Measurements from ENCODE around the gene PNPLA7.
"Not testable (repeated sequence)": the region's sequence is repeated elsewhere in the genome, so short reads cannot be mapped to it uniquely, and the experiment has no call there.

The PNPLA7 gene

DNA sequence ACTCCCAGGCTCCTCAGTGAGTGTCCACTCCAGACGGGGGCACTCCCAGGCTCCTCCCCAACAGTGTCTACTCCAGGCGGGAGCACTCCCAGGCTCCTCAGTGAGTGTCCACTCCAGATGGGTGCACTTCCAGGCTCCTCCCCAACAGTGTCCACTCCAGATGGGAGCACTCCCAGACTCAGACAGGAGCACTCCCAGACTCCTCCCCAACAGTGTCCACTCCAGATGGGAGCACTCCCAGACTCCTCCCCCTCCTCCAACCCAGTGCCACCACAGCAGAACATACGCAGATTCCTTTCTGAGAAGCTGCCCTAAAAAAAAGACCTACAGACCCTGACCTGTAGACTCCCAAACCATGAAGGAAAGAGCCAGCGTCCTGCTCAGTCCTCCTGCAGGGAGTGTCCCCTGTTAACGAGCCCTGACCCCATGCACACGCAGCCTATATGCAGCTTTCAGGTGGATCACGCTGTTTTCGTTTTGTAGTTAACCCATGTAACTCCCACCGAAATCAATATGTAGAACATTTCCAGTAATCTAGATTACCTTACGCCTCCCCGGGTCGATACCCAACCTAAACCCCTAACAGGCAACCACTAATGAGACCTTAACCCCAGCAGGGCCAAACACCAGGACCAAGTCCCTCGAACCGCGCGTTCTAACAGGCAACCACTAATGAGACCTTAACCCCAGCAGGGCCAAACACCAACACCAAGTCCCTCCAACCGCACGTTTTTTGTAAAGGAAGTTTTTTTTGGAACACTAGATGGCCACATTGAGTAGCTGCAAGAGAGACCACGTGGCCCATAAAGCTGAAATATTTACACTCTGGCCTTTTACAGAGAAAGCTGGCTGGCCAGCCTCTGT, 15.7 kb downstream of the PNPLA7 start:
- H3K79me2 ChIP-seq (ENCODE audit: insufficient read depth, low read length): no peaks in the 10 kb centered on the region
- no peak for DNase-seq
- no peak overlapping the region for H3K27ac ChIP-seq (ENCODE audit: low read length)
- H3K36me3 ChIP-seq (ENCODE audit: insufficient read depth, low read length): no peaks in the 10 kb centered on the region
- no peak overlapping the region for H2AFZ ChIP-seq (ENCODE audit: low read depth, low read length)
- H3K9me3 ChIP-seq (ENCODE audit: insufficient read depth, low read length, severe bottlenecking): no peaks in the 10 kb centered on the region
- no peak for TF ChIP-seq EZH2 (IDR thresholded peaks at IDR 0.05; ENCODE audit: borderline replicate concordance, low read depth, low read length, severe bottlenecking)
- TF ChIP-seq, protein P1, sequence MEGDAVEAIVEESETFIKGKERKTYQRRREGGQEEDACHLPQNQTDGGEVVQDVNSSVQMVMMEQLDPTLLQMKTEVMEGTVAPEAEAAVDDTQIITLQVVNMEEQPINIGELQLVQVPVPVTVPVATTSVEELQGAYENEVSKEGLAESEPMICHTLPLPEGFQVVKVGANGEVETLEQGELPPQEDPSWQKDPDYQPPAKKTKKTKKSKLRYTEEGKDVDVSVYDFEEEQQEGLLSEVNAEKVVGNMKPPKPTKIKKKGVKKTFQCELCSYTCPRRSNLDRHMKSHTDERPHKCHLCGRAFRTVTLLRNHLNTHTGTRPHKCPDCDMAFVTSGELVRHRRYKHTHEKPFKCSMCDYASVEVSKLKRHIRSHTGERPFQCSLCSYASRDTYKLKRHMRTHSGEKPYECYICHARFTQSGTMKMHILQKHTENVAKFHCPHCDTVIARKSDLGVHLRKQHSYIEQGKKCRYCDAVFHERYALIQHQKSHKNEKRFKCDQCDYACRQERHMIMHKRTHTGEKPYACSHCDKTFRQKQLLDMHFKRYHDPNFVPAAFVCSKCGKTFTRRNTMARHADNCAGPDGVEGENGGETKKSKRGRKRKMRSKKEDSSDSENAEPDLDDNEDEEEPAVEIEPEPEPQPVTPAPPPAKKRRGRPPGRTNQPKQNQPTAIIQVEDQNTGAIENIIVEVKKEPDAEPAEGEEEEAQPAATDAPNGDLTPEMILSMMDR (IDR thresholded peaks at IDR 0.05; ENCODE audit: borderline replicate concordance, extremely low read depth, low read length, poor library complexity, severe bottlenecking): peak; percentile 22
- H3K4me3 ChIP-seq (ENCODE audit: low read depth in 1 of 2, low read length in 2 of 2): no peak overlapping the region
- peaks cover 12% of the 10 kb centered on the region for H3K4me1 ChIP-seq (ENCODE audit: insufficient read depth, low read length)
- 0 out of 3 replicates have a peak, but pooled peaks have one; percentile 31 for ATAC-seq (ENCODE audit: insufficient read depth, low read depth)
- no peaks in the 10 kb centered on the region for H3K27me3 ChIP-seq (ENCODE audit: insufficient read depth, low read length, poor library complexity)
- H3K4me2 ChIP-seq (ENCODE audit: insufficient read depth, low read length): no peak overlapping the region
- H4K20me1 ChIP-seq (ENCODE audit: insufficient read depth, low read length): peaks cover 6% of the 10 kb centered on the region
- H3K9ac ChIP-seq (ENCODE audit: low read depth, low read length): no peak overlapping the region

DNA sequence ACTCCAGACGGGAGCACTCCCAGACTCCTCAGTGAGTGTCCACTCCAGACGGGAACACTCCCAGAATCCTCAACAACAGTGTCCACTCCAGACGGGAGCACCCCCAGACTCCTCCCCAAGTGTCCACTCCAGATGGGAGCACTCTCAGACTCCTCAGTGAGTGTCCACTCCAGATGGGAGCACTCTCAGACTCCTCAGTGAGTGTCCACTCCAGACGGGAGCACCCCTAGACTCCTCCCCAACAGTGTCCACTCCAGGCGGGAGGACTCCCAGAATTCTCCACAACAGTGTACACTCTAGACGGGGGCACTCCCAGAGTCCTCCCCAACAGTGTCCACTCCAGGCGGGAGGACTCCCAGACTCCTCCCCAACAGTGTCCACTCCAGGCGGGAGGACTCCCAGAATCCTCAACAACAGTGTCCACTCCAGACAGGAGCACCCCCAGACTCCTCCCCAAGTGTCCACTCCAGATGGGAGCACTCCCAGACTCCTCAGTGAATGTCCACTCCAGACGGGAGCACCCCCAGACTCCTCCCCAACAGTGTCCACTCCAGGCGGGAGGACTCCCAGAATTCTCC, 17.2 kb downstream of the PNPLA7 start:
- H3K4me2 ChIP-seq (ENCODE audit: insufficient read depth, low read length); H3K4me3 ChIP-seq (ENCODE audit: low read depth in 1 of 2, low read length in 2 of 2); H3K9me3 ChIP-seq (ENCODE audit: insufficient read depth, low read length, severe bottlenecking); H3K27me3 ChIP-seq (ENCODE audit: insufficient read depth, low read length, poor library complexity); H3K36me3 ChIP-seq (ENCODE audit: insufficient read depth, low read length); H3K79me2 ChIP-seq (ENCODE audit: insufficient read depth, low read length); H2AFZ ChIP-seq (ENCODE audit: low read depth, low read length); H3K27ac ChIP-seq (ENCODE audit: low read length); ATAC-seq (ENCODE audit: insufficient read depth, low read depth); H3K9ac ChIP-seq (ENCODE audit: low read depth, low read length); H4K20me1 ChIP-seq (ENCODE audit: insufficient read depth, low read length); DNase-seq: not testable (repeated sequence)
- peaks cover 12% of the 10 kb centered on the region for H3K4me1 ChIP-seq (ENCODE audit: insufficient read depth, low read length)

DNA sequence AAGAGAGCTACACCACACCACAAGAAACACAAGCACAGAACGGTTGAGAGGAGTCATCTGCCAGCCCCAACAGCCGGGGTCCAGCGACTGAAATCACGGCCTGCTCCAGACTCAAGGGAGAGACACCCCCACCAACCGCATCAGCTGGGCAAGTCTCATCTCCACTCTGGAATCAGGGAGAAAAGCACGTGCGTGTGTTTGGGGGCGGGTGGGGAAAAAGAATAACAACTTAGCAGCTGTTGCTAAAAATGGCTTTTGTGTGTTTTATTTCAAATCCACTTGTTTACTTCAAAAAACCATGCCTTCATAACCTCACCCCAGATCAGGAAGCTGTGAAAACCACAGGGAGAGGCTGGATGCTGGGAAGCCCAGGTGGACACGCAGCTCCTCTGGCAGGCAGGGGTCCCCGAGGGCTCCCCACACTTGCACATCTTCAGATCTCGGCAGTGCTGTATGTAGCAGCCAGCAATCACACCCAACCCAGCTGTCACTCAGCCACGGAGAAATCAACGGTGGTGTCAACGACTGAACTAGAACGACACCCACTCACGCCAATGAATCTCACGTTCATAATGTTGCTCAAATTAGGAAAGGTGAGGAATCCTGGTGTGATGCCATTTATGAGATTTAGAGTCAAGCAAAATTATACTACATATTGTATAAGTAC, 19.0 kb downstream of the PNPLA7 start:
- H4K20me1 ChIP-seq (ENCODE audit: insufficient read depth, low read length): peaks cover 6% of the 10 kb centered on the region
- H2AFZ ChIP-seq (ENCODE audit: low read depth, low read length): no peak overlapping the region
- H3K27ac ChIP-seq (ENCODE audit: low read length): no peak overlapping the region
- H3K4me2 ChIP-seq (ENCODE audit: insufficient read depth, low read length): no peak overlapping the region
- no peak overlapping the region for H3K4me3 ChIP-seq (ENCODE audit: low read depth in 1 of 2, low read length in 2 of 2)
- DNase-seq (no peak), ATAC-seq (ENCODE audit: insufficient read depth, low read depth) (no peak)
- no peaks in the 10 kb centered on the region for H3K27me3 ChIP-seq (ENCODE audit: insufficient read depth, low read length, poor library complexity)
- peaks cover 2% of the 10 kb centered on the region for H3K4me1 ChIP-seq (ENCODE audit: insufficient read depth, low read length)
- H3K9me3 ChIP-seq (ENCODE audit: insufficient read depth, low read length, severe bottlenecking): no peaks in the 10 kb centered on the region
- no peaks in the 10 kb centered on the region for H3K36me3 ChIP-seq (ENCODE audit: insufficient read depth, low read length)
- TF ChIP-seq, protein P1 (IDR thresholded peaks at IDR 0.05; ENCODE audit: borderline replicate concordance, extremely low read depth, low read length, poor library complexity, severe bottlenecking): no peak
- no peak for TF ChIP-seq EZH2 (IDR thresholded peaks at IDR 0.05; ENCODE audit: borderline replicate concordance, low read depth, low read length, severe bottlenecking)
- H3K9ac ChIP-seq (ENCODE audit: low read depth, low read length): no peak overlapping the region
- H3K79me2 ChIP-seq (ENCODE audit: insufficient read depth, low read length): no peaks in the 10 kb centered on the region

DNA sequence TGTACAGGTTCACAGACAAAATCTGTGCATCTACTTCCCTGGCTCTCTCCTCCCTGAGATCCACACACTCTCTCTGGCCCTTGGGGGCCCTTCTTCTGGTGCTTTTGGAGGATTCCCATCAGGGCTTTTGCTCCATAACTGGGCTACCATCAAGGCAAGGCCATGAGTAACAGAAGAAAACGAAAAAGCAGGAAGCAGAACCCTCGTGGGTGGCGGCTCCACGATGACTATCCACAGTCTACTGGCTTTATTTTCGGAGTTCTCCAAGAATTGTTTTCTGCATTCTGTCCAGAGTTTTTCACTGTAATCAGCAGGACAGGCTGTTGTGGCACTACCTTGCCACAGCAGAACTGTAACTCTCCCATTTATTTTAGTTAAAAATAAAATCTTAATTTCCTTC, 19.9 kb downstream of the PNPLA7 start:
- no peaks in the 10 kb centered on the region for H3K9me3 ChIP-seq (ENCODE audit: insufficient read depth, low read length, severe bottlenecking)
- H2AFZ ChIP-seq (ENCODE audit: low read depth, low read length): no peak overlapping the region
- TF ChIP-seq EZH2 (IDR thresholded peaks at IDR 0.05; ENCODE audit: borderline replicate concordance, low read depth, low read length, severe bottlenecking): no peak
- TF ChIP-seq, protein P1 (IDR thresholded peaks at IDR 0.05; ENCODE audit: borderline replicate concordance, extremely low read depth, low read length, poor library complexity, severe bottlenecking): no peak
- H3K27me3 ChIP-seq (ENCODE audit: insufficient read depth, low read length, poor library complexity): no peaks in the 10 kb centered on the region
- no peak overlapping the region for H3K4me2 ChIP-seq (ENCODE audit: insufficient read depth, low read length)
- no peak overlapping the region for H3K4me3 ChIP-seq (ENCODE audit: low read depth in 1 of 2, low read length in 2 of 2)
- no peaks in the 10 kb centered on the region for H3K36me3 ChIP-seq (ENCODE audit: insufficient read depth, low read length)
- no peak overlapping the region for H3K9ac ChIP-seq (ENCODE audit: low read depth, low read length)
- H3K4me1 ChIP-seq (ENCODE audit: insufficient read depth, low read length): no peaks in the 10 kb centered on the region
- no peak for ATAC-seq (ENCODE audit: insufficient read depth, low read depth)
- peaks cover 6% of the 10 kb centered on the region for H4K20me1 ChIP-seq (ENCODE audit: insufficient read depth, low read length)
- no peaks in the 10 kb centered on the region for H3K79me2 ChIP-seq (ENCODE audit: insufficient read depth, low read length)
- no peak overlapping the region for H3K27ac ChIP-seq (ENCODE audit: low read length)
- no peak for DNase-seq
